ENCODE data around the gene MOB2. TPM values are rescaled to one million over a fixed set of nuclear protein-coding genes. Genes with fewer than 3 reads are reported as not detected.
"Not testable (repeated sequence)": the region's sequence is repeated elsewhere in the genome, so short reads cannot be mapped to it uniquely, and the experiment has no call there.

Gene MOB2
- total RNA-seq, 1 donor from 2014 or later, result 34.1 TPM

- TF ChIP-seq POLR2A (IDR thresholded peaks at IDR 0.05), result no peak
- no peak for TF ChIP-seq POLR2AphosphoS5 (IDR thresholded peaks at IDR 0.05; ENCODE audit: insufficient read depth in 1 of 2, low read depth in 1 of 2)
- intact Hi-C loops (cut with DNase I), result no loop called here
- Histone ChIP-seq H3K9me3 (no peaks in the 10 kb centered on the region), H3K36me3 (no peaks in the 10 kb centered on the region), H3K4me3 (no peak overlapping the region), H3K27ac (no peak overlapping the region), H3K27me3 (no peaks in the 10 kb centered on the region), H3K4me1 (no peaks in the 10 kb centered on the region)
- no peak for DNase-seq (ENCODE audit: extremely low spot score in 2 of 2)
Measured at GRCh38 chr11:1438967-1439330, 47.6 kb downstream of the MOB2 start.

GRCh38 chr11:1438261-1438966, 48.2 kb downstream of the MOB2 start:
- H3K27ac ChIP-seq, result no peak overlapping the region

GRCh38 chr11:1437500-1437899, 49.1 kb downstream of the MOB2 start:
- no peaks in the 10 kb centered on the region for H3K4me1 ChIP-seq
- TF ChIP-seq CTCF (IDR thresholded peaks at IDR 0.05), result no peak
- TF ChIP-seq POLR2A (IDR thresholded peaks at IDR 0.05), result no peak
- H3K36me3 ChIP-seq, result no peaks in the 10 kb centered on the region
- no peaks in the 10 kb centered on the region for H3K9me3 ChIP-seq
- H3K27ac ChIP-seq, result no peak overlapping the region
- intact Hi-C loops (cut with DNase I), result no loop called here
- no peaks in the 10 kb centered on the region for H3K27me3 ChIP-seq
- no peak for DNase-seq (ENCODE audit: extremely low spot score in 2 of 2)
- no peak overlapping the region for H3K4me3 ChIP-seq

More at GRCh38 chr11:1438261-1438966, 48.2 kb downstream of the MOB2 start:
- H3K9me3 ChIP-seq, result no peaks in the 10 kb centered on the region
- no peak for DNase-seq (ENCODE audit: extremely low spot score in 2 of 2)
- TF ChIP-seq CTCF (IDR thresholded peaks at IDR 0.05) (no peak), POLR2A (IDR thresholded peaks at IDR 0.05) (no peak), POLR2AphosphoS5 (IDR thresholded peaks at IDR 0.05; ENCODE audit: insufficient read depth in 1 of 2, low read depth in 1 of 2) (no peak)
- H3K4me3 ChIP-seq, result no peak overlapping the region
- intact Hi-C loops (cut with DNase I), result no loop called here
- no peaks in the 10 kb centered on the region for H3K27me3 ChIP-seq
- no peaks in the 10 kb centered on the region for H3K4me1 ChIP-seq
- no peaks in the 10 kb centered on the region for H3K36me3 ChIP-seq

GRCh38 chr11:1436468-1437039, 50.0 kb downstream of the MOB2 start:
- TF ChIP-seq CTCF (IDR thresholded peaks at IDR 0.05) (no peak), POLR2A (IDR thresholded peaks at IDR 0.05) (no peak), POLR2AphosphoS5 (IDR thresholded peaks at IDR 0.05; ENCODE audit: insufficient read depth in 1 of 2, low read depth in 1 of 2) (no peak)
- intact Hi-C loops (cut with DNase I), result no loop called here
- no peak for DNase-seq (ENCODE audit: extremely low spot score in 2 of 2)
- no peaks in the 10 kb centered on the region for H3K36me3 ChIP-seq
- no peaks in the 10 kb centered on the region for H3K9me3 ChIP-seq
- no peaks in the 10 kb centered on the region for H3K4me1 ChIP-seq
- no peak overlapping the region for H3K4me3 ChIP-seq
- H3K27ac ChIP-seq, result no peak overlapping the region
- H3K27me3 ChIP-seq, result no peaks in the 10 kb centered on the region

- intact Hi-C loops (cut with DNase I), result no loop called here
- Histone ChIP-seq H3K4me3 (no peak overlapping the region), H3K27me3 (no peaks in the 10 kb centered on the region), H3K27ac (no peak overlapping the region), H3K4me1 (no peaks in the 10 kb centered on the region), H3K9me3 (no peaks in the 10 kb centered on the region), H3K36me3 (no peaks in the 10 kb centered on the region)
- no peak for TF ChIP-seq POLR2AphosphoS5 (IDR thresholded peaks at IDR 0.05; ENCODE audit: insufficient read depth in 1 of 2, low read depth in 1 of 2)
- no peak for TF ChIP-seq POLR2A (IDR thresholded peaks at IDR 0.05)
- no peak for TF ChIP-seq CTCF (IDR thresholded peaks at IDR 0.05)
- DNase-seq (ENCODE audit: extremely low spot score in 2 of 2), result no peak
Measured at GRCh38 chr11:1435820-1436467, 50.6 kb downstream of the MOB2 start.

GRCh38 chr11:1435479-1435819, 51.1 kb downstream of the MOB2 start:
- H3K36me3 ChIP-seq; H3K27ac ChIP-seq; H3K9me3 ChIP-seq; H3K4me3 ChIP-seq; H3K4me1 ChIP-seq; H3K27me3 ChIP-seq; DNase-seq (ENCODE audit: extremely low spot score in 2 of 2); intact Hi-C loops (cut with DNase I): not testable (repeated sequence)

Data from vagina (tissue), 2 donors.